HG03196 (cell line): ENCODE measurements around the gene SLC15A3.

Source experiments
- ATAC-seq: cut with Tn5 transposase; IDR thresholded peaks from one replicate; pipeline ENCODE4 v1.9.1; 2021; ENCODE audit not compliant: unreplicated experiment

Gene SLC15A3

DNA sequence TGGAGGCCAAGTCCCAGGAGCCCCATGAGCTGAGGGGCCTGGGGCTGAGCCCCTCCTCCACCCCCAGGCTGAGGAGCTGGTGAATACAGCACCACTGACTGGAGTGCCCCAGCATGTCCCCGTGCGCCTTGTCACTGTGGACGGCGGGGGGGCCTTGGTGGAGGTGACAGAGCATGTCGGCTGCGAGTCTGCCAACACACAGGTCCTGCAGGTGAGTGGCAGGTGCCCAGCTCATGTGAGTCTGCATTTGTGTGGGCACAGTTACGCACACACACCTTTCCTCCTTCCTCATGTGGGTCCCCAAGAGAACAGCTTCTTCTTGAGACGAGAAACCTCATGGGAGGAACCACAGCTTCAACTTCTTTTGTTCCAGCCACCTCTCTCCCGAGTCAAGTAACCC, 20.1 kb downstream of the SLC15A3 start:
- ATAC-seq = no peak

- ATAC-seq = no peak
These were observed 21.6 kb downstream of the SLC15A3 start for GRCh38 chr11:60930394-60930793.

DNA sequence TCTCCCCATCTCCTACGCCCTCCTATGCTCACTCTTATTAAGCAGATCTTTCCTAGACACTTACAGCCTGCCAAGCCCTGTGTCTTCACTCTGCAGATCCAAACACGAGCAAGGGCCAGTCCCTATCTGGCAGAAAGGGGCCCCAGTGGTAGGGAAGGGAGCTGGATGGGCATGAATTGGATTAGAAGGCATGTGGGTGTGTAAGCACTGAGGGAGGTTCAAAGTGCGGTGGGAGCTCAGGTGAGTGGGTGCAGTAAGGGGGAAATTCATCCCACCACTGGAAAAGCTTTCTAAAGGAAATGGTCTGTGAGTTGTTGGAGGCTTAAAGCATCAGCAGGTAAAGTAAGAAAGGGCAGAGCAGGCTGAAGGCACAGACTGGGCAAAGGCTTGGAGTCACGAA, 22.2 kb downstream of the SLC15A3 start:
- ATAC-seq = no peak

GRCh38 chr11:60928563-60929001, 23.4 kb downstream of the SLC15A3 start:
- ATAC-seq = no peak

GRCh38 chr11:60927600-60927999, 24.4 kb downstream of the SLC15A3 start:
- ATAC-seq = no peak

DNA sequence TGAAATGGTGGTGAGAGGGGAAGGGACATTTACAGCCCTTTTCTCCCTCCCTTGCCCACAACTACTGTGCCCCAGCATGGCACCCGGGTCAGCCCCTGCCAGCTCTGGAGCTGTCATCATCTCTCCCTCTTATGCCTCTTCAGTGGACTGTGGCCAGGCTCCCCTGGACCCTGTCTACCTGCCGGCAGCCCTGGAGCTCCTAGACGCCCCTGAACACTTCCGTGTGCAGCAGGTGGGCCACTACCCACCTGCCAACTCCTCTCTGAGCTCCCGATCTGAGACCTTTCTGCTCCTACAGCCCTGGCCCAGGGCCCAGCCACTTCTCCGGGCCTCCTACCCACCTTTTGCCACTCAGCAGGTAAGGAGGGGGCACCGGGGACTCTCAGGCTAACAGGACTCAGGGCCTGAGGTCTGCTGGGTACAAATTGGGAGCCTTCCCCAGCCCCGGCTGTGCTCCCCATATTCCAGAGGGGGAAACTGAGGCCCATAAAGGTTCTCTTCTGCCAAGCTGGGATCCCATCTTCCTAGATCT, 24.8 kb downstream of the SLC15A3 start:
- no peak for ATAC-seq

DNA sequence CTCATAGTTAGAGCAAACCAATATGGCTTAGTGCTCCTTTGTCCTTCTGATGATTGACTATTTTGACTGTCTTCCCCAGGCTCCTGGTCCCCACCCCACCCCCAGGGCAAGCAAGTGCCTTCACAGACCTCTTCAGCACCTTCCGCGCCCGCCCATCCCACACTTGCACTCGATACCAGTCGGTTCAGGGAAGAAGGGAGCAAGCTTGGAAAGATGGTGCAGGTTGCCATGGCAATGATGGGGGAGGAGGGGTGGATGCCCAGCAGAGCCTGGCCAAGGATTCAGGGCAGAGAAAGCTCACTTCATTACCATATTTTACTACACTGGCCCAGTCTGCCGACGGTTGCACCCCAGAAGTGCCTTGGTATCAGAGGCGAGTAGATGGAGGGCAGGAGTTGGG, 25.5 kb downstream of the SLC15A3 start:
- ATAC-seq = no peak

DNA sequence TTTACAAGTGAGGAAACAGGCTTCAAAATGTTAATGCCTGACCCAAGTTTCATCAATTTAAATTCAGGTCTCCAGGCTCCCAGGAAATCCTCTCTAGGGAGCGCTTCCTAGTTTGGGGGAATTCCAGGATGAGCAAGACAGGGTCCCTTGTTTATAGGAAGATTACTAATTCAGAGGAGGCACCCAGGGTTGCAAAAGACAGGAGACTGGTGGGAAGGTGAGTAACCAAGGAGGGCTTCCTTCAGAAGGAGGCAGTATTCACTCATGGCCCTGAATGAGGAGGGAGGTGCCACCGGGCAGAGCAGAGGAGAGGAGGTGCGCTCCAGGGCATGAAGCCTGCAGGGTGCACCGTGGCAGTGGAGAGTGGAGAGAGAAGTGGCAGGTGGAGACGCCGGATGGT, 26.1 kb downstream of the SLC15A3 start:
- no peak for ATAC-seq

- ATAC-seq = no peak
These were observed 26.8 kb downstream of the SLC15A3 start for GRCh38 chr11:60924906-60925853.

DNA sequence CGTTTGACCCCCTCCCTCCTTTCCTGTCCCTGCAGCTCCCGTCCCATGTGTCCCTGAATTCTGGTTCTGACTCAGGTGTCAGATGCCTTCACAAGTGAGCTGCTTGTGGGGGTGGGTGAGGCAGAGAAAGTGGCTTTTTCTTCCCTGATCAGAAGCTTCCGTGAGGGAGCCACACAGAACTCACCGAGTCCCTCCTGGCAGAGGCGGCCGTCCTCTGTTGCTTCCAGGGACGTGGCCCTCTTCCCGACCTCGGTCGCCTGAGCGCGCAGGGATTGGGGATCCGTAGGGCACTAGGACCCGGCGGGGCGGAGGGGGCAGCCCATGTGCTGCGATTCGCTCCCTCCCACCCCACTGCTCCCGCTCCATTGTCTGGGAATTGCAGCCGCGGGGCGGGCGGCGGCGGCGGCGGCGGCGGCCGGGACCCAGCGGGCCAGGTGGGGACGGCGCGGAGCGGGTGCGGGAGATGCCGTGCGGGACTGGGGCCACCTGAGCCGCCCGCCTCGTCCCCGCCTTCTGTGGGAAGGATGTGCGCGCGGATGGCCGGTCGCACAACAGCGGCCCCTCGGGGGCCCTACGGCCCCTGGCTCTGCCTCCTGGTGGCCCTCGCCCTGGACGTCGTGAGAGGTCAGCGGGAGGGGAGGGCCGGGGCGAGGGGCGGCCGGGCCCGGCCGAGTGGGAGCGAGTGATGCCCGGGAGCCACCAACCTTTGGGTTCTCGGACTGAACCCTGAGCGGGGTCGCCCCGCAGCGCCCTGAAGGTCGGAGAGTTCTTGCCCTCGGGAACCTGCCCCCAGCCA, 27.7 kb downstream of the SLC15A3 start, which contains the start of gene TMEM132A:
Gene TMEM132A (plus strand): TSS at position 351 of the 796 bp plus-strand sequence. CDS start 174 bp downstream, at position 525.
- ATAC-seq = no peak

DNA sequence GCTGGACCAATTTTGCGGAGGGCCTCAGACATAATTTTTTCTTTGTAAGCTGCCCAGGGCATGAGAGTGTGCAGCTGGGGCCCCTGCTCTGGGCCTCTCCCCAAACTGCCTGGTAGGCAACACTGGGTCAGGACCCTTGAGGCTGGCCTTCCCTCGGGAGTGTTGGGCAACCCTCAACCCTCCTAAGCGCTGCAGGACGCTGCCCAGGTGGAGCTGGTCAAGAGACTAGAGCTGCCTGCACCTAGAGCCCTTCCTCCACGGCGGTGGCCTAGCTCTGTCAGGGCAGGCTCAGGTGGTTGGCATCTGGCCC, 28.2 kb downstream of the SLC15A3 start:
- ATAC-seq = no peak

- no peak for ATAC-seq
These were observed 28.6 kb downstream of the SLC15A3 start for GRCh38 chr11:60923326-60923725.

GRCh38 chr11:60922906-60923305, 29.1 kb downstream of the SLC15A3 start:
- ATAC-seq = no peak

- ATAC-seq = no peak
These were observed 30.1 kb downstream of the SLC15A3 start for GRCh38 chr11:60921777-60922335.

DNA sequence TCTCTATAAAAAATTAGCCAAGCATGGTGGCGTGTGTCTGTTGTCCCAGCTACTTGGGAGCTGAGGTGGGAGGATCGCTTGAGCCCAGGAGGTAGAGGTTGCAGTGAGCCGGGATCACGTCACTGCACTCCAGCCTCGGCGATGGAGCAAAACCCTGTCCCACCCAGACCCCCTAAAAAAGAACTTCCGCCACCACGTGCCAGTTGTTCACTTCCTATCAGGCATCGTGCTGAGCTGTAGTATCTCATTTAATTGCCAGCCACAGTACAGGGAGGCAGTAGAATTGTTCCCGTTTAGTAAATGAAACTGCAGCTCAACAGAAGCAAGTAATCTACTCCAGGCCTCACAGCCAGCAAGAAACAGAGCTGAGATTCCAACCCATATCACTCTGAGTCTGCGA, 30.7 kb downstream of the SLC15A3 start:
- no peak for ATAC-seq

GRCh38 chr11:60919956-60920355, 32.0 kb downstream of the SLC15A3 start:
- ATAC-seq = no peak

GRCh38 chr11:60919320-60919719, 32.7 kb downstream of the SLC15A3 start:
- no peak for ATAC-seq

GRCh38 chr11:60918939-60919265, 33.1 kb downstream of the SLC15A3 start:
- ATAC-seq = no peak

- ATAC-seq = no peak
These were observed 33.6 kb downstream of the SLC15A3 start for GRCh38 chr11:60918251-60918938.

DNA sequence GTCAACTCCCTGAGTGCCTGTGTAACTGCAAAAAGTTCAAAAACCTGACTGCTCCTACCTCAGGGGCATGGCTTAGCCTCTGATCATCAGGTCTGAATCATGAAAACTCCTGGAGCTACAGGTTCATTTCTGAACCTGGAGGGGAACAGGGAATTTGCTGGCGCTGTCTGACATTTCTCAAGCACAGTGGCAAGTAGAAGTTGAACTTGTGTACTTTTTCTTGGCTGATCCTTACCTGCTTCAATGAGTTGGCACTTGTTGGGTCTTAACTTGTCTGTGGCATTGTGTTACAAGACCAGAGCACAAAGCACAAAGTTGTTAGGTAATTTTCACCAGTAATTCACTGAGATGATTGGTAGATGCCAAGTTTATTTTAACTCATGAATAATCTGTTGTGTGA, 34.7 kb downstream of the SLC15A3 start:
- no peak for ATAC-seq

DNA sequence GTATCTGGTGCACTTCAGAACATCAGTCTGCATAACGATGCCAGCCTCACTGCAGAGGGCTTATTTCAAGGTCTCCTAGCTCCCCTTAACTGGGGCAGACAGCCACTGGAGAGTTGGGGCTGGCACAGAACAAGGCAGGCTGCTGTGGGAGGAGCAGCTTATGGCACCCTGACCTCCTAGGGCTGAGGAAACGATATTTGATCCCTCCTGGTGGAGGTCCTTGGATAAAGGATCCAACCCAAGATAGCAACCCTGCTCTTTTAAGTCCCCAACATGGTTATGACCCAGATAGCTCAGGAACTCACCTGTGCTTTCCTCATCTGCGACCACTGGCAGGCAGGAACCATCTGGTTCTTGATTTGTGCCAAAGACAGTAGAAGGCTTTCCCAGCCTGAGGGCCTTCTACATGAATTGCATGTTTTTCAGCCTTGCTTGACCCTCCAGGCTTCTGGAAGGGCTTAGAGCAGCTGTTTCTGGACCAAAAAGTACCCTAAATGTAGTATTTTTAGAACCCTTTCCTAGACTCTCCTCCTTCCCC, 35.2 kb downstream of the SLC15A3 start:
- no peak for ATAC-seq
